ENCODE measurements around the gene ABCA4. TPM values are rescaled to one million over a fixed set of nuclear protein-coding genes. Genes with fewer than 3 reads are reported as not detected.

ABCA4 gene
- total RNA-seq, 1 experiment from 2014 or later: 0.09 TPM

DNA sequence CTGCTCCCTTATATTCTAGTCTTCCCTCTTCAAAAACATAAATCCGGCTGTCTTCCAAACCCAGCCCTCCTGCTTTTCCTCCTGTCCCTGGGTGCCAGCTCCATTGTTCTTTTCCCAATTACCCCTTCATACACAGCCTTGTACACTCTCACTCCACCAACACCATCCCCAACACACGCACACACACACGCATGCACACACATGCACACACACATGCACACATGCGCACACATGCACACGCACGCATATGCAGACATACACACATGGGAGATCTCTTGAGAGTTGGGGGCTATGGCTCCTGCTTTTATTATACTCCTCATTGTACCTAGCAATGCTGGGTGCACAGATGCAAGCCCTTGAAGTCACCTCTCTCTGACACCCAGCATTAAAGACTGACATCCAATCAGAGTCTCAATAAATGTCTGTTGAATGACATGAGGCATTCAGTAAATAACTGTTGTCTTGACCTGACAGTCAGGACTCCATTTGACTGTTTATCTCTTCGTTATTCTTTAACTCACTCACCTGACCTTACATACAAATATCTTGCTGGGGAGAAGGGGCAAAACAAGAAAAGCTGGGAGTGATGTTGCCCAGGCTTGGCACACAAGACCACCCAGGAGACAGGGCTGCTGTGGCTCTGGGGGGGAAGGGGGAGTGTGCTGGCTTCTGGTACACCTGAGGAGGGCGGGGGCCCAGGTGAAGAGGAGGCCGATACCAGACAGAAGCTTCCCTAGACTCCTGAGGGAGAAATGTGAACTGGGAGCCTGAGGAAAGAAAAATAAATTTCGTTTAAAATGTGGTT, 16.0 kb downstream of the ABCA4 start (continued):
- no peak for TF ChIP-seq FOXP1 (CRISPR knock-in tag; IDR thresholded peaks at IDR 0.05; ENCODE audit: borderline replicate concordance)

DNA sequence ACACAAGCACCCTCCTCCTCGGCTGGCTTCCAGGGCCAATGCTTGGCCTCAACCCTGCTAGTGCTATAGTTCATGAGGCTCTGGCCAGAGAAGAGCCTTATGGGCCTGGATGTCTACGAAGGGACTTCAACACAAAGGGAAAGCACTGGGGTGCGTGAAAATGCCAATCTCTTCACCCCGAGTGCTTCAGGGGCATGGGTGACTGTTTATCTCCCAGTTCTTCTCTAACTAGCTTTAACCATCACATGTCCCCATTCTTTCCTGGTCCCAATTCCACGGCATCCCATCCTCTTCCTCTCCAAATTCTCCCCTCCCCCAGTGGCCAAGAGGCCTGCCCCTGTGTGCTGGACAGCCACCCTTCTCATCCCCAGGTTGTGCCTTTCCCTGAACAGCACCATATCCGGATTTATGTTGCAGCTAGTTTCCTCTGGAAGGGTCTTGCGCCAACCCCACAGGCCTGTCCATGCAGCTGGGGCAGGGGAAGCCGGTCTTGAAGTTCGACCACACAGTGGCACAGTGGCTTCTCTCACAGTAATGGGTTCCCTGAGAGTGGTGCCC, 16.7 kb downstream of the ABCA4 start:
- peaks cover 35% of the 10 kb centered on the region for H3K4me1 Mint-ChIP-seq

GRCh38 chr1:94103608-94104007, 17.3 kb downstream of the ABCA4 start:
- ATAC-seq (no peak), DNase-seq (ENCODE audit: low spot score) (no peak)
- H3K27me3 Mint-ChIP-seq (ENCODE audit: low read depth): peaks cover 26% of the 10 kb centered on the region
- H3K4me3 Mint-ChIP-seq: no peak overlapping the region
- no peak overlapping the region for H3K27ac Mint-ChIP-seq
- ChIA-PET CTCF (interaction anchor here (0.5 to 1.2 kb wide), 2 partner anchors 135 to 193 kb away, joined by 3 to 7 read pairs; no protein-coding TSS in a partner anchor), POLR2A (no interaction called here)
- no peaks in the 10 kb centered on the region for H3K9me3 Mint-ChIP-seq
- peaks cover 35% of the 10 kb centered on the region for H3K4me1 Mint-ChIP-seq
- H3K36me3 Mint-ChIP-seq: no peaks in the 10 kb centered on the region
- no peak for TF ChIP-seq ZBTB43 (CRISPR knock-in tag; IDR thresholded peaks at IDR 0.05)
- TF ChIP-seq, protein P1, sequence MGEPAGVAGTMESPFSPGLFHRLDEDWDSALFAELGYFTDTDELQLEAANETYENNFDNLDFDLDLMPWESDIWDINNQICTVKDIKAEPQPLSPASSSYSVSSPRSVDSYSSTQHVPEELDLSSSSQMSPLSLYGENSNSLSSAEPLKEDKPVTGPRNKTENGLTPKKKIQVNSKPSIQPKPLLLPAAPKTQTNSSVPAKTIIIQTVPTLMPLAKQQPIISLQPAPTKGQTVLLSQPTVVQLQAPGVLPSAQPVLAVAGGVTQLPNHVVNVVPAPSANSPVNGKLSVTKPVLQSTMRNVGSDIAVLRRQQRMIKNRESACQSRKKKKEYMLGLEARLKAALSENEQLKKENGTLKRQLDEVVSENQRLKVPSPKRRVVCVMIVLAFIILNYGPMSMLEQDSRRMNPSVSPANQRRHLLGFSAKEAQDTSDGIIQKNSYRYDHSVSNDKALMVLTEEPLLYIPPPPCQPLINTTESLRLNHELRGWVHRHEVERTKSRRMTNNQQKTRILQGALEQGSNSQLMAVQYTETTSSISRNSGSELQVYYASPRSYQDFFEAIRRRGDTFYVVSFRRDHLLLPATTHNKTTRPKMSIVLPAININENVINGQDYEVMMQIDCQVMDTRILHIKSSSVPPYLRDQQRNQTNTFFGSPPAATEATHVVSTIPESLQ (CRISPR knock-in tag; IDR thresholded peaks at IDR 0.05): no peak
- no peak for TF ChIP-seq NR2C2 (CRISPR knock-in tag; IDR thresholded peaks at IDR 0.05)
- TF ChIP-seq NR1H2 (CRISPR knock-in tag; IDR thresholded peaks at IDR 0.05): no peak
- no peak for TF ChIP-seq RORB (CRISPR knock-in tag; IDR thresholded peaks at IDR 0.05)
- TF ChIP-seq, protein P2, sequence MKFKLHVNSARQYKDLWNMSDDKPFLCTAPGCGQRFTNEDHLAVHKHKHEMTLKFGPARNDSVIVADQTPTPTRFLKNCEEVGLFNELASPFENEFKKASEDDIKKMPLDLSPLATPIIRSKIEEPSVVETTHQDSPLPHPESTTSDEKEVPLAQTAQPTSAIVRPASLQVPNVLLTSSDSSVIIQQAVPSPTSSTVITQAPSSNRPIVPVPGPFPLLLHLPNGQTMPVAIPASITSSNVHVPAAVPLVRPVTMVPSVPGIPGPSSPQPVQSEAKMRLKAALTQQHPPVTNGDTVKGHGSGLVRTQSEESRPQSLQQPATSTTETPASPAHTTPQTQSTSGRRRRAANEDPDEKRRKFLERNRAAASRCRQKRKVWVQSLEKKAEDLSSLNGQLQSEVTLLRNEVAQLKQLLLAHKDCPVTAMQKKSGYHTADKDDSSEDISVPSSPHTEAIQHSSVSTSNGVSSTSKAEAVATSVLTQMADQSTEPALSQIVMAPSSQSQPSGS (CRISPR knock-in tag; IDR thresholded peaks at IDR 0.05; ENCODE audit: borderline replicate concordance, low read depth): no peak

More for the DNA sequence above, 16.7 kb downstream of the ABCA4 start:
- H3K4me3 Mint-ChIP-seq: no peak overlapping the region
- TF ChIP-seq FOXK1 (CRISPR knock-in tag; IDR thresholded peaks at IDR 0.05): no peak
- no peak for TF ChIP-seq ZNF416 (CRISPR knock-in tag; IDR thresholded peaks at IDR 0.05)
- no peak for TF ChIP-seq JUN (CRISPR knock-in tag; IDR thresholded peaks at IDR 0.05)
- no peak for TF ChIP-seq MYBL2 (CRISPR knock-in tag; IDR thresholded peaks at IDR 0.05)
- no peak for TF ChIP-seq CTCF (IDR thresholded peaks at IDR 0.05)
- TF ChIP-seq TCF7 (CRISPR knock-in tag; IDR thresholded peaks at IDR 0.05; ENCODE audit: low read depth): no peak
- TF ChIP-seq ZNF671 (CRISPR knock-in tag; IDR thresholded peaks at IDR 0.05): no peak
- no peak for TF ChIP-seq ZNF423 (CRISPR knock-in tag; IDR thresholded peaks at IDR 0.05)
- no peak for TF ChIP-seq RELA (CRISPR knock-in tag; IDR thresholded peaks at IDR 0.05; ENCODE audit: borderline replicate concordance)
- TF ChIP-seq ZNF425 (CRISPR knock-in tag; conservative IDR thresholded peaks at IDR 0.05): no peak
- TF ChIP-seq NR1H2 (CRISPR knock-in tag; IDR thresholded peaks at IDR 0.05): no peak
- TF ChIP-seq ZNF396 (CRISPR knock-in tag; IDR thresholded peaks at IDR 0.05; ENCODE audit: borderline replicate concordance): no peak
- TF ChIP-seq ZNF121 (CRISPR knock-in tag; IDR thresholded peaks at IDR 0.05): no peak
- TF ChIP-seq NR2C2 (CRISPR knock-in tag; IDR thresholded peaks at IDR 0.05): no peak
- TF ChIP-seq CBFB (CRISPR knock-in tag; IDR thresholded peaks at IDR 0.05; ENCODE audit: low read depth): no peak
- TF ChIP-seq ETV6 (CRISPR knock-in tag; IDR thresholded peaks at IDR 0.05): no peak
- TF ChIP-seq, protein P3, sequence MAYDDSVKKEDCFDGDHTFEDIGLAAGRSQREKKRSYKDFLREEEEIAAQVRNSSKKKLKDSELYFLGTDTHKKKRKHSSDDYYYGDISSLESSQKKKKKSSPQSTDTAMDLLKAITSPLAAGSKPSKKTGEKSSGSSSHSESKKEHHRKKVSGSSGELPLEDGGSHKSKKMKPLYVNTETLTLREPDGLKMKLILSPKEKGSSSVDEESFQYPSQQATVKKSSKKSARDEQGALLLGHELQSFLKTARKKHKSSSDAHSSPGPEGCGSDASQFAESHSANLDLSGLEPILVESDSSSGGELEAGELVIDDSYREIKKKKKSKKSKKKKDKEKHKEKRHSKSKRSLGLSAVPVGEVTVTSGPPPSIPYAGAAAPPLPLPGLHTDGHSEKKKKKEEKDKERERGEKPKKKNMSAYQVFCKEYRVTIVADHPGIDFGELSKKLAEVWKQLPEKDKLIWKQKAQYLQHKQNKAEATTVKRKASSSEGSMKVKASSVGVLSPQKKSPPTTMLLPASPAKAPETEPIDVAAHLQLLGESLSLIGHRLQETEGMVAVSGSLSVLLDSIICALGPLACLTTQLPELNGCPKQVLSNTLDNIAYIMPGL (CRISPR knock-in tag; IDR thresholded peaks at IDR 0.05): no peak
- no peaks in the 10 kb centered on the region for H3K9me3 Mint-ChIP-seq
- no peak for DNase-seq (ENCODE audit: low spot score)
- H3K27me3 Mint-ChIP-seq (ENCODE audit: low read depth): peaks cover 26% of the 10 kb centered on the region
- no peak for ATAC-seq
- H3K27ac Mint-ChIP-seq: no peak overlapping the region
- ChIA-PET POLR2A (no interaction called here), CTCF (interaction anchor here (0.5 to 1.2 kb wide), 2 partner anchors 134 to 194 kb away, joined by 3 to 7 read pairs; no protein-coding TSS in a partner anchor)
- no peaks in the 10 kb centered on the region for H3K36me3 Mint-ChIP-seq

All from WTC11 (cell line).